ENCODE measurements around the gene FOXP1.

- TF ChIP-seq CTCF (IDR thresholded peaks at IDR 0.05; ENCODE audit: low read length) (no peak), EZH2 (IDR thresholded peaks at IDR 0.05; ENCODE audit: borderline replicate concordance, low read length) (no peak)
Observed at GRCh38 chr3:71614426-71614825, 30.9 kb upstream of the FOXP1 start.
